GM10847 (cell line): ENCODE measurements around the gene LHX2.

Experiments
- POLR2A ChIP-seq: IDR thresholded peaks from 2 replicates; pipeline ENCODE4 v1.6.1; 2011; ENCODE audit not compliant: insufficient read length; ENCODE audit errors: extremely low read depth

LHX2 gene

DNA sequence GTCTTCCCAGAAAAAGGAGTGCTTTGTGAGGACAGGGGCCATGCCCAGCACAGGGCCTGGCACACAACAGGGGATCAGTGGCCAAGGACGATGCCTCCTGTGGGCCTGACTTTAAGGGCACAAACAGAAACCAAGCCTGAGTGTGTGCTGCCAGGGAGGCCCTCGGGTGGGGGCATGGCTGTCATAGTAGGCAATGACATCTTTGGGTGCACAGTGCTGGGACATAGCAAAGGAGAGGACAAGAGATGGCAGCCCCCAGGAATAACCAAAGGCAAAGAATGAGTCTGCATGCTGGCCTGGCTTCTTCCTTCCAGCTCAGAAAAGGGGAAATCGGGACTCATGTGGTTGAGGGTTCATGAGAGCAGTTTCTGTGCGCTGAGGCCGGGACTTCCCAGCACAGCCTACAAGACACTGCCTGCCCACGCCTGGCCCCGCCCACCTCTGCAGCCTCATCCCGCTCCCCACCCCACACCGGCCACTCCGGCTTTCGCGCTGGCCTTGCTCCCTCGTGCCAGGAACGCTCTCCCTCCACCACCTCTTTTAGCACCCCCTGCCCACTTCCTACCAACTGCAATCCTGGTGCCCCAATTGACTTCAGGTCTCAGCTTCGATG lies 13.8 kb upstream of the LHX2 start:
- TF ChIP-seq POLR2A = no peak

GRCh38 chr9:123998278-123998925 lies 13.2 kb upstream of the LHX2 start:
- no peak for TF ChIP-seq POLR2A

GRCh38 chr9:123998970-123999621 lies 12.5 kb upstream of the LHX2 start:
- no peak for TF ChIP-seq POLR2A

DNA sequence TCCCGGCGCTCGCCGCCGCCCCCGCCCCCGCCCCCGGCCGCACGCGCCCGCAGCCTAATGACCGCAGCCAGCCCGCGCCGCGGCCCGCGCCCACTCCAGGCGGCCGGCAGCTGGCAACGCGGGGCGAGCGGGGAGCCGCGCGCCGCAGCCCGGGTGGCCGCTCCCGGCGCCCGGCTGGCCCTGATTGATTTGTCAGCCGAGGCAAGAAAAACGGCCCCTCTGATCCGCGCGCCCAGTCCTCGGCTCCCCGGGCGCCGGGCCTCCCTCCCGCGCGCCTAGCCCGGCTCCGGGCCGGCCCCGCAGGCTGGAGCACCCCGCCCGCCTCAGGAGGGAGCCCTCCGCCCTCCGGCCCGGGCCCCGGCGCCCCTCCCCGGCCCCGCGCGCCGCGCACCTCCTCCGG lies 11.9 kb upstream of the LHX2 start:
- no peak for TF ChIP-seq POLR2A

DNA sequence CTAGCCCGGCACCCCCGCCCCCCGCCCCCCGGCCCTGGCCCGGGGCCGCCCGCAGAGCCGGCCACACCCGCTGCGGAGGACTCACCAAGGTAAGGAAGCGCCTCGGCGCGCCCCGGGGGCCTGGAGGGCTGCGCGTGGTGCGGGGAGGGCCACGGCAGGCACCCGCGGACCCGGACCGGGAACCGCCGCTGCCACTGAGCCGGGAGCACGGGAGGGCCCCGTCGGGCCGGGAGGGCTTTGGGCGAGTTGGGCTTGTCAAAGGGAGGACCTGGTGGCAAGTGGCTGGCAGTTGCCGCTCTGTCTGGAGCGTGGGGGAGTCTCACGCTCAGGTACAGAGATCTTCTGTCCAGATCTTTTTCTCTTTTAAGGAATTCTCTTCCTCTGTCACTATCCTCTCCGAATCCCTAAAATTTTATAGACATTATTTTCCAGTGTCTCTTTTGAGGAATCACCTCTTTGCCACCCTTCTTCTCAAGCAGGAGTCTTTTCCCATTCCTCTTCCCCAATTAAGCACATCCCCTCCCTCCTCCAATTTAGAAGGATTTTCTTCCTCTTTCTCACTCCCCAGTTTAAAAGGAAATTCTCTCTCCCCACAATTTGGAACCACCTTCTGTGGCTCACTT lies 11.3 kb upstream of the LHX2 start:
- no peak for TF ChIP-seq POLR2A

DNA sequence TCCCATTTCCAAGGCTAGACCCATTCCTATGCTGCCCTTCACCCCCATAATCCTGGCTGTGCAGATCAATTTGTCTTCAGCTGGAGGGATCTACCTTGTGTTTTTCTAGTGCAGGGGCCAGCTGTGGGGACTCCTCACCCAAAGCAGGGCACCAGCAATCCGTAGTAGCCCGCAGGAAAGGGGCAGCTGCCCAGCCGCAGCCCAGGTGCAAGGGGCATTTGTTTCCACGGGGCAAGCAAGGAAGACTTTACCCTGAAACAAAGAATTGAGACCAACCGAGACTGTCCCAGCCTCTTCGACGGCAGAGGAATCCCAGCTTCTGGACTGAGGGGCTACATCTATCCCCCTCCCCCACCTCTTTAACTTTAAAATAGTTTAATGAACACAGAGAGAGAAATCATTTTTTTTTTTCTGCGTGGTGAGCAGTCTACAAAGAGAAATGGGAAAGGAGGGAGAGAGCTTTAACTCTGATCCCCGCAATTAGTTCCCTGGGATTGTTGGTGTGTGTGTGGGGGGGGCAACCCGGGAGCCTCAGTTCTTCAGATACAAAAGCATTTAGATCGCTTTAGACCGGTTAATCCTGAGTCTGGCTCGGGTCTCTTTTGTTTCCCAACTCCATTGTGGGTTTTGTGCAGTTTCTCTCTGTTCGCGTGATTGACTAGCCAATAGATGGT lies 10.6 kb upstream of the LHX2 start:
- TF ChIP-seq POLR2A = no peak

DNA sequence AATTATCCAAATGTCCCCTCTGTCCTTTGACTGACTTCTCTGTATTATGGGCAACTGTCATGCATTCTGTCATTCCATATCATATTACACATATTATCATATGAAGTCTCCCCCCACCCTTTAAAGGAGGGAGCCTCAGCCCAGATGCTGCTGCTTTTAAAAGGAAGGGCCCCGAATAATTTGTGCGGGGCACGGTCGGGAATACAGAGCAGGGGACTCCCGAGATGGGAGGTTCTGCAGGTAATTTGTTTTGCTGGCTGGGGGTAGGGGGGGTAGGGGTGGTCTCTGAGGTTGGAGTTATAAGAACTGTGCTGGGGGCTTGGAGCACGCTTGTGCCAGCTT lies 10.1 kb upstream of the LHX2 start:
- TF ChIP-seq POLR2A = no peak

GRCh38 chr9:124001866-124002525 lies 9.6 kb upstream of the LHX2 start:
- no peak for TF ChIP-seq POLR2A

- TF ChIP-seq POLR2A = no peak
Observed at GRCh38 chr9:124003636-124004349, 7.8 kb upstream of the LHX2 start.

DNA sequence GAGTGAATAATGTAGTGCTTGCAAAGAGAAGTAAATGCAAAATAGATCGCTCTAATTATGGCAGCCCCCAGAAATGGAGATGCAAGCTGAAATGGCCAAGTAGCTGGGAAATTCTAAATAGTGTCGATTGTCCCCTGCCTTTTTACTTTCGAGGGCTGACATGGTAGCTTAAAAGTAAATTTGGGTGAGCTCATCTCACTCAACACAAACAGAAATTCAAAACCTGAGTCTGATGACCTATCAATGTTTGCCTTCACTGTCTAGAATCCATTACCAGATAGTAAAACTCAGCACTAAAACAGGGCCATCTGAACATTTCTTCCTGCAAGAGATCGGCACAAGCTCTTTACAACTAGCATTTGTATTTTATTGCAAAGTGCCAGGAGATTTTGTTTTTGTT lies 7.0 kb upstream of the LHX2 start:
- no peak for TF ChIP-seq POLR2A

DNA sequence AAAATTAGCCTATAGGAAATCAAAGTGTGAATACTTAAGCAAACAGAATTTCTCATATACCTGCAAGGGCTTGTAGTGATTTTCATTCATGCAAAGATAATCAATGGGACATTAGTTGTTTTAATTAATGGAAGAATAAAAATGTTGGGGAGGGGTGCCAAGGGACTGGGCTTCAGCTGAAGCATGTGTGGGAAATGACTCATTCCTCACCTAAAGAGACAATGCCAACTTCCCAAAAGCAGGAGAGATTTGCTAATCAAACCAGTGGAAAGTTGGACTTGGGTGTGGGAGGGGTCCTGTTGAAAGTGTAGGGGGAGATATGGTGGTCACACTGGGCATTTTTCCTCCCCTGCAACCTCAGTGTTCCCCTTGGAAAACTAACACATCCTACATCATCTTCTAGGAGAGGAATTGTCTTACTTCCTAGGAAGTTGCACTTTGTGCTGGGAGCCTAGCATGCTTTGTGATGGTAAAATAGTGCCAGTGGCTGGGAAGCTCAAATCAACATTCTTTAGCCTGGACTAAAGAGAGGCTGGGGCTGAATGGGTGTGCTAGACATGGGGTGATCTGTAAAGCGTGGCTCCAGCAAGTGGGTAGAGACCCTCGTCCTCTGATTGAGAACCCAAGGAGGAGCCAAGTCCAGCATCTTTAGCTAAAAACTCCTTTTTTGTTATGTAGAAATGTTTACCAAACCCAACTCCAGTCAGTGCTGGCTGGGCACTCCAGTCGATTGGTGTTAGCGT lies 6.4 kb upstream of the LHX2 start:
- TF ChIP-seq POLR2A = no peak

DNA sequence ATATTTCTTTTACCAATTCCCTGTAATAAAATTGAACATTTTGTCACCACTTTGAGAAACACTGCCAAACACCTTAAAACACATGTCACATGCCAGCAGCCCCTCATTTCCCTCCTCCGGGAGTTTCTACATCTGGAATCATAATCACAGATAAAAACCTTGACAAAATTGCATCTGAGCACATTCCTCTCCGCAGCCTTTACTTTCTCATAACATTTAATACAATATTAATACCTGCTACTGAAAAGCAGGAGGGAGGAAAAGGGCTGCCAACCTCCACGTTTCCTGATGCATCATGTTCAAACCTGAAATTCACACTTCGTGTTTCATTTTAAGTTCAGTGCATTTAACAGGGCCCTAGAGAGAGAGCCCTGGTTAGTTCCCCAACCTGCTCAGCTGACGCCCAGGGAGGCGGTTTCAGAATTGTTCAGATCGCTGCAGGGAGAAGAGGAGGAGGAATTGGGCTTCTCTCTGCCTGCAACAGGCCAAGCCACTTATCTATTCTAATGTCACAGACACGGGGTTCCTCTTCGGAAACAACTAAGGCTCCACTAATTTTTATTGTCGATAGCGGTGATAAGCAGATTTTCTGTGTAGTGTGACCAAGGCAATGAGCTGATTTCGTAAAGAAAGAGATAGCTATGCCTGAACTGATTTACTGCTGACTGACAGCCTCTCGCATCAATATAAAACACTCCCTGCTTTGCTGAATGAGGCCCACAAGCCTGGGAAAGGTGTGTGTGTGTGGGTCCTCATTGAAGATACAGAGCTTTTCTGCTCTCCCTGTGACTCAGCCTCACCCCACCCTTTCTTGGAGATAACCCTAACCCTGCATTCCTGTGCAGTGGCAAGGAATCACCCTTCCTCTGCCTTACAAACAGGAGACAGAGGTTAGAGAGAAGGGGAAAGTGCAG lies 4.9 kb upstream of the LHX2 start:
- no peak for TF ChIP-seq POLR2A
